SK-N-MC (cell line): ENCODE data around the gene PEX11B.

Experiments used
- EZH2 ChIP-seq: fragments of 200-600 bp; sonication (generic); IDR thresholded peaks from one replicate; pipeline ENCODE4 v1.6.1; 2017; ENCODE audit warnings: antibody characterized with exemption
- FOXP2 ChIP-seq: optimal IDR thresholded peaks from 2 replicates; pipeline ENCODE3; 2011; ENCODE audit warnings: mild to moderate bottlenecking, moderate library complexity; ENCODE audit not compliant: insufficient read depth; ENCODE audit errors: extremely low read length, control extremely low read depth
- POLR2AphosphoS5 ChIP-seq: IDR thresholded peaks from 2 replicates; pipeline ENCODE4 v1.6.1; 2012; ENCODE audit warnings: mild to moderate bottlenecking, low read depth, low read length, borderline replicate concordance

DNA sequence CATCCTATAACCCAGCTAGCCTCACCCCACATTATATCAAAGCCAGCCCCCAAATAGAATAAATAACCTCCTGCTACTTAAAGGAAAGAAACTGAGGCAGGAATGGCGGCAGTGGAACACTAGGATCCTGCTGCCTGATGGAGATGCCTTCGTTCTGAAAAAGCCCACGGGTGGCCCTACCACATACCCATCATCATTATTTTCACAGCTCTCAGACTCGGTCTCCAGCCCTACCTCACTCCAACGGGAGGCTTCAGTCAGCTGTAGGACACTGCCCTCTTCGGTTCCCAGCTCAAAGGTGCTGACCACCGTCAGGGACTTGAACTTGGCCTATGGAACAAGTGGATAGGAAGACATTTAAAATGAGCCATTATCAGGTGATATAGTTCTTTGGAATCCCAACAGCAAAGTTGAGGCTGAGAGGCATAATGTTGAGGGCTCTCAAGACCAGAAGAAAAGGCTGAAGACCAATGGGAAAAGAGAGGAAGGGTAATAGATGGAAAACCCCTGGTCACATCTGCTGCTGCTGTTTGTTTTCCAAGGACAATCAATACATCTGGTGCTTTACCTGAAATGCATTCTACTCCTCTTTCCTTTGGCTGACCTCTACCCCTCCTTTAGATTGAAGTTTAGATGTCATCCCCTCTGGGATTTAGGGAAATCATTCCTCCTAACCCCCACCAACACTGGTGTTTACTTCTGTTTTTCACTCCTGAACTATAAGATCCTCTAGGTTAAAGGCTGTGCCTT is 25.0 kb downstream of the PEX11B start:
- TF ChIP-seq FOXP2 (no peak), EZH2 (no peak), POLR2AphosphoS5 (no peak)
